ENCODE results near the gene CBX2. TPM values are rescaled to one million over a fixed set of nuclear protein-coding genes. Genes with fewer than 3 reads are reported as not detected.

Gene CBX2
- total RNA-seq, 2 donors from 2014 or later = 0.95 to 2.1 TPM

- peaks cover 5 to 10% of the 10 kb centered on the region in 2 donors for H3K4me1 Mint-ChIP-seq (ENCODE audit: low read depth in 2 of 2)
- no peak overlapping the region for H3K27ac Mint-ChIP-seq
- DNase-seq (ENCODE audit: low spot score) (no peak), ATAC-seq (no peak)
- no peaks in the 10 kb centered on the region for H3K36me3 Mint-ChIP-seq
- H3K9me3 Mint-ChIP-seq = no peaks in the 10 kb centered on the region
- H3K4me3 Mint-ChIP-seq = no peak overlapping the region
- H3K27me3 Mint-ChIP-seq = peaks cover 28 to 32% of the 10 kb centered on the region in 2 donors
Observed at GRCh38 chr17:79791735-79792161, 13.8 kb downstream of the CBX2 start.

- no peak overlapping the region for H3K4me3 Mint-ChIP-seq
- H3K27ac Mint-ChIP-seq = no peak overlapping the region
- peaks cover 24 to 26% of the 10 kb centered on the region in 2 donors for H3K27me3 Mint-ChIP-seq
- ATAC-seq (no peak), DNase-seq (ENCODE audit: low spot score) (no peak)
- H3K4me1 Mint-ChIP-seq (ENCODE audit: low read depth in 2 of 2) = peaks cover 5 to 12% of the 10 kb centered on the region in 2 donors
- no peaks in the 10 kb centered on the region for H3K9me3 Mint-ChIP-seq
- H3K36me3 Mint-ChIP-seq = no peaks in the 10 kb centered on the region
Observed at GRCh38 chr17:79792341-79792871, 14.5 kb downstream of the CBX2 start.

- H3K9me3 Mint-ChIP-seq = no peaks in the 10 kb centered on the region
- DNase-seq (ENCODE audit: low spot score) = no peak
- peaks cover 18 to 19% of the 10 kb centered on the region in 2 donors for H3K27me3 Mint-ChIP-seq
- peaks cover 5 to 12% of the 10 kb centered on the region in 2 donors for H3K4me1 Mint-ChIP-seq (ENCODE audit: low read depth in 2 of 2)
- no peak for ATAC-seq
- no peaks in the 10 kb centered on the region for H3K36me3 Mint-ChIP-seq
- H3K27ac Mint-ChIP-seq = no peak overlapping the region
- H3K4me3 Mint-ChIP-seq = no peak overlapping the region
Observed at GRCh38 chr17:79792984-79793923, 15.3 kb downstream of the CBX2 start.

DNA sequence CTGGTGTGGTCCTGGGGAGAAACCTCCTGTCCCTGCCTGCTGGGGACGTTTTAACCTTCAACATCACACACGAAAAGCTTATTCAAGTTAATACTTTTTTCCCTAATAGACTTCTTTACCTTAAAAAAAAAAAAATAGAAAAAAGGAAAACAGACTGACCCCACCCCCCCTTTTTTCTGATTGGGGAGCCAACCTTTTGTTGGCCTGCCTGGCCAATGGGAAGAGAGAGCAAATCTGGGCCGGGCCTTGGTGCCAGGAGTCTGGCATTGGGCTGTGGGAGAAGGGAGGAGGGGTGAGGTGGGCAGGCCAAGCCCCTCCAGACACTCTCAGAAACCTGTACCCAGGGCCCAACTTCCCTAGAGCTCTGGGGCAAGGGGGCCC, 16.0 kb downstream of the CBX2 start:
- Mint-ChIP-seq H3K27me3 (peaks cover 13 to 18% of the 10 kb centered on the region in 2 donors), H3K36me3 (no peaks in the 10 kb centered on the region), H3K4me3 (no peak overlapping the region), H3K4me1 (ENCODE audit: low read depth in 2 of 2) (peaks cover 5 to 19% of the 10 kb centered on the region in 2 donors), H3K9me3 (no peaks in the 10 kb centered on the region), H3K27ac (no peak overlapping the region)
- ATAC-seq = no peak
- DNase-seq (ENCODE audit: low spot score) = no peak

DNA sequence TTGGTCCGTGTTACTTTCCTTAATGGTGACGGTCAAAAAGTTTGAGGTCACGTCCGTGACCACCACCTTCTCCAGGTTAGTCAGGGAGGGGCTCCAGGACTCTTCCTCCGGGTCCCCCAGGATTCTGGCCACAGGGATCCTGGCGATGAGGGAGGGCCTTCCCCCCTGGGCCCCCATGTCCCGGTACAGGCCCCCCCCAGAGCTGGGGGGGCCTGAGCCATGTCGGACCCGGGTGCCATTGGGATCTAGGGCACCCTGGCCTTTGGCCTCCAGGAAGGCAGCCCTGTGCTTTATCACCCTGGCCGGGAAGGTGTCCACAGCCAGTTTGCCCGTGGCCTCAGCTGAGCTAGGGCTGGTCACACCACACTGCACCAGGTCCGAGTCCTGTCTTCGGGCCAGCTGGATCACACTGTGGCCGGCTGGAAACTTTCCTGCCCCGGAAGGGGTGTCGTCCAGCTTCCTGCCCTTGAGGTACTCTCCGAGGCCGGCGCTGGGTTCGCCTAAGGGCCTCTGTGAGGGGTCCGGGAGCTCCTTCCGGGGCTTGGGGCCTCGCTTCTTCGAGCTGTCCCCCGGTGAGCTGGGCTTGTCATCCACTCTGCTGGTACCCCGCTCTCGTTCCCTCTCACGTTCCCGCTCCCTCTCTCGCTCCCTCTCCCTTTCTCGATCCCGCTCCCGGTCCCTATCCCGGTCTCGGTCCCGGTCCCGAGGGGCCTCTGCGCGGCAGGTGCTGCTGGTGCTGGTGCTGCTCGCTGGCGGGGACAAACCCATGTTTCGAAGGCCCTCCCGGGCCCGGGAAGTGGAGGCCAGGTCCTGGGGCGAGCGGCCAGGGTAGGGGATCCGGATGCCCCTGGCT, 16.9 kb downstream of the CBX2 start:
- ATAC-seq = no peak
- peaks cover 11 to 22% of the 10 kb centered on the region in 2 donors for H3K27me3 Mint-ChIP-seq
- peaks cover 12 to 26% of the 10 kb centered on the region in 2 donors for H3K4me1 Mint-ChIP-seq (ENCODE audit: low read depth in 2 of 2)
- no peak overlapping the region for H3K4me3 Mint-ChIP-seq
- H3K9me3 Mint-ChIP-seq = no peaks in the 10 kb centered on the region
- no peak overlapping the region for H3K27ac Mint-ChIP-seq
- H3K36me3 Mint-ChIP-seq = peaks cover 5% of the 10 kb centered on the region
- no peak for DNase-seq (ENCODE audit: low spot score)

GRCh38 chr17:79795795-79796443, 18.0 kb downstream of the CBX2 start:
- peak overlapping the region; percentile 80 for H3K4me3 Mint-ChIP-seq
- peaks cover 21 to 31% of the 10 kb centered on the region in 2 donors for H3K4me1 Mint-ChIP-seq (ENCODE audit: low read depth in 2 of 2)
- peaks cover 14 to 30% of the 10 kb centered on the region in 2 donors for H3K27me3 Mint-ChIP-seq
- DNase-seq (ENCODE audit: low spot score) = no peak
- ATAC-seq = no peak
- peaks cover 11% of the 10 kb centered on the region for H3K36me3 Mint-ChIP-seq
- H3K9me3 Mint-ChIP-seq = no peaks in the 10 kb centered on the region
- H3K27ac Mint-ChIP-seq = no peak overlapping the region

- ATAC-seq = no peak
- peaks cover 11% of the 10 kb centered on the region for H3K36me3 Mint-ChIP-seq
- H3K27me3 Mint-ChIP-seq = peaks cover 14 to 30% of the 10 kb centered on the region in 2 donors
- peaks cover 21 to 28% of the 10 kb centered on the region in 2 donors for H3K4me1 Mint-ChIP-seq (ENCODE audit: low read depth in 2 of 2)
- no peaks in the 10 kb centered on the region for H3K9me3 Mint-ChIP-seq
- H3K27ac Mint-ChIP-seq = no peak overlapping the region
- DNase-seq (ENCODE audit: low spot score) = no peak
- H3K4me3 Mint-ChIP-seq = peak overlapping the region; percentile 80
Observed at GRCh38 chr17:79796444-79796762, 18.5 kb downstream of the CBX2 start.

DNA sequence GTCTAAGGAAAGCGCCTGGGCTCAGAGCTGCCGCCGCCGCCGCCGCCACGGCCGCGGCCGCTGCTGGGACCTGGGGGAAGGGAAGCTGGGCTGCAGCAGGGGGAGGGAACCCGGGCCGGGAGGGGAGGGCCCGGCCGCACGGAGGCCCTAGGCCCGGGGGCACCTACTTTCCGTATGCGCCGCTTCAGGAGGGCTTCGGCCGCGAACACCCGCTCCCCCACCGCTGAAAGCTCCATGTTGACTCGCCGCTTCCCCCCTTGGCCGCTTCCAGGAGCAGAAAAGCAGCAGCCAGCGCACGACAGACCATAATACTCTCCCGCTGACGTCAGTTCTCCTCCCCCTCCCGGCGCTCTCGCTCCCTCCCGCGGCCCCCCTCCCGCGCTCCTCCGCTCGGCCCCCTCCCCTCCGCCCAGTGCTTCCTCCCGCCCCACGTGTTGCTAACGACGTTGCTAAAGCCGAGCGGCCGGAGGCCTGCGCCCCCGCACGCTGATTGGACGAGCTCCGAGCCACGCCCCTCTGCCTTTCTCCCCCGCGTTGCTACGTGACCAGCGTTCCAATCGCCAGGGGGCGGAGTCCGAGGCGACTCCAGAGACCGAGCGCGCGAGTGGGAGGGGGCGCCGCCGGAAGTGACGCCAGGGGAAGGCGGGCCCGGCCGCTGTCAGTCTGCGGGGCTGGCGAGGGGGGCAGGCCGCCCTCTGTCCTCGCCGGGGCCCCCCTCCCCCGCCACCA, 19.0 kb downstream of the CBX2 start, which contains the start of gene CBX8:
Gene CBX8 (minus strand): TSS at position 315 of the 729 bp plus-strand sequence. CDS start 79 bp downstream, at position 236.
- peaks cover 13% of the 10 kb centered on the region for H3K36me3 Mint-ChIP-seq
- ATAC-seq = peak; percentile 93 to 96
- peaks cover 4% of the 10 kb centered on the region for H3K9me3 Mint-ChIP-seq
- peak within 1 kb of the TSS; percentile 12 to 44 for H3K27ac Mint-ChIP-seq
- H3K4me1 Mint-ChIP-seq (ENCODE audit: low read depth in 2 of 2) = peaks cover 26 to 33% of the 10 kb centered on the region in 2 donors
- H3K27me3 Mint-ChIP-seq = peaks cover 16 to 33% of the 10 kb centered on the region in 2 donors
- peak within 1 kb of the TSS; percentile 80 for H3K4me3 Mint-ChIP-seq
- peak; percentile 100 for DNase-seq (ENCODE audit: low spot score)

GRCh38 chr17:79797492-79798298, 19.7 kb downstream of the CBX2 start:
- H3K9me3 Mint-ChIP-seq = peaks cover 4% of the 10 kb centered on the region
- H3K36me3 Mint-ChIP-seq = peaks cover 15% of the 10 kb centered on the region
- DNase-seq (ENCODE audit: low spot score) (peak; percentile 73), ATAC-seq (peak in 1 of 2 donors; percentile 1)
- peak overlapping the region; percentile 80 for H3K4me3 Mint-ChIP-seq
- H3K27me3 Mint-ChIP-seq = peaks cover 11 to 30% of the 10 kb centered on the region in 2 donors
- H3K4me1 Mint-ChIP-seq (ENCODE audit: low read depth in 2 of 2) = peaks cover 28 to 35% of the 10 kb centered on the region in 2 donors
- peak overlapping the region in 1 of 2 donors; percentile 44 for H3K27ac Mint-ChIP-seq

DNA sequence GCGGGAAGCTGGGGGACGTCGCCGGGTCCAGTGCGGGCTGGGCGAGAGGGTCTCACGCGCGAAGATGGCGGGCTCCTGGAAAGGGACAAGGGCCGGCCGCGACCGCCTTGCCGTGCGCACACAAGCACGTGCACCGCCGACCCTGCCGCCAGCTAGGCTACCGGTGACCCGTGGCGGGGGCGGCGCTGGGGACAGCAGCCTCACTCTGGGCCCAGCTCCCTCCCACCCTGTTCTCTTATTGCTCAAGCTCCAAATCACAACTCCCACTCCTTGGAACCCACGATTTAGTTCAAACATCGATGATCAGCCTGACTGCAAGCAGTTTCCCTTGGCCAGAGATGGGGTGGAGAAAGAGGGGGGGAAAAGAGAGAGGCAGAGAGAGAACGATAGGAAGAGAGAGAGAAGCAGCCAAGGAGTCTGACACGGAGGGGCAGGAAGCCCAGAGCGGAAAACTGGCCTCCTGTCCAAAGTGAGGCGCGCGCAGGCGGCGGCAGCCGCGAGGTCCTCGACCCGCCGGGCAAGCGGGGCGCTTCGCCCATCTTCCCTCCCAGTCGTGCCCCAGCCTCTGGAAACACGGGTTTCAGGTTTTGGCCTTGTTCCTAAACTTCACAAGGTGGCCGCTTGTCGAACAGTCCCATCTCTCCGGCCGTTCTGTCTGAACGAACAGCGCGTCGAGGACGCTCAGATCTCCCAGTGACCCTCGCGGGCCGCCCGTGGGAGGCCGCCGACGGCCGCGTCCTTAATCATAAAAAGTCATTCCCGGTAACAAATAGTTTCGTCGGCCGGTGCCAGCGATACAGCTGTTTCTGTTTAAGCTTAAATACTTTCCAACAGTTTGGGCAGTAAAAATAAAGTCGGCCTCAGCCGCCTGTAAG, 20.6 kb downstream of the CBX2 start:
- H3K4me3 Mint-ChIP-seq = peak overlapping the region; percentile 74
- H3K27me3 Mint-ChIP-seq = peaks cover 11 to 30% of the 10 kb centered on the region in 2 donors
- H3K27ac Mint-ChIP-seq = peak overlapping the region in 1 of 2 donors; percentile 73

DNA sequence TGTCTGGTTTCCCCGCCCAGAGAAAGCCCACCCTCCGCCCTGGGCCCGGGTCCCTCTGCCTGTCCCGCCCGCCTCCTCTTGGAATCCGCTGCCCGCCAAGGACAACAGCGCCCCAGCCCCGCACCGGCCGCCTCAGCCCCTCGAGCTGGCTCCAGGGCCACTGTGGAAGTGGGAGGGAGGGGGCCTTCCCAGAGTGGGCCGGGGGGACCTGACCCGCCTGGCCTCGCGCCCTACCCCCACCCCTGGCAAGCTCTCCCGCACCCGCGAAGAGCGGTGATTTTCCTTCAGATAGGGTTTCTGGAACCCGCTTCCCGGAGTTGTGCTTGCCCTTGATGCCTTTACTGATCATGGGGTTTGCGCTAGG, 21.2 kb downstream of the CBX2 start:
- Mint-ChIP-seq H3K4me1 (ENCODE audit: low read depth in 2 of 2) (peaks cover 28 to 38% of the 10 kb centered on the region in 2 donors), H3K36me3 (peaks cover 15% of the 10 kb centered on the region), H3K27me3 (peaks cover 8 to 31% of the 10 kb centered on the region in 2 donors), H3K27ac (peak overlapping the region; percentile 52 to 73), H3K4me3 (peak overlapping the region; percentile 85), H3K9me3 (peaks cover 4% of the 10 kb centered on the region)
- ATAC-seq (no peak), DNase-seq (ENCODE audit: low spot score) (no peak)

More for the DNA sequence above, 20.6 kb downstream of the CBX2 start:
- ATAC-seq (no peak), DNase-seq (ENCODE audit: low spot score) (no peak)
- Mint-ChIP-seq H3K9me3 (peaks cover 4% of the 10 kb centered on the region), H3K4me1 (ENCODE audit: low read depth in 2 of 2) (peaks cover 28 to 35% of the 10 kb centered on the region in 2 donors), H3K36me3 (peaks cover 15% of the 10 kb centered on the region)
